ENCODE measurements around the gene ATP8B4. TPM values are rescaled to one million over a fixed set of nuclear protein-coding genes. Genes with fewer than 3 reads are reported as not detected.

Gene ATP8B4
- total and polyA plus RNA-seq, 10 of the 15 experiments (the other 5 are each of a cell fraction or from before 2014, with no cell fraction given): 0.02 to 0.94 (median 0.19) TPM

- BruUV-seq (replicated peaks): no TSS peak
- Histone ChIP-seq H3K27me3 (replicated peaks in 1 of 2; ENCODE audit: control insufficient read depth in 2 of 2, insufficient read depth in 2 of 2, low read length in 1 of 2) (no peaks in the 10 kb centered on the region), H2AFZ (ENCODE audit: control insufficient read depth, low read depth, low read length) (no peak overlapping the region), H3K36me3 (ENCODE audit: control insufficient read depth in 2 of 2, insufficient read depth in 2 of 2, low read length in 1 of 2) (no peaks in the 10 kb centered on the region), H3K27ac (ENCODE audit: control insufficient read depth, insufficient read depth) (no peak overlapping the region), H3K4me1 (ENCODE audit: control insufficient read depth, insufficient read depth, low read length) (no peaks in the 10 kb centered on the region), H3K79me2 (ENCODE audit: control insufficient read depth, insufficient read depth, low read length) (no peaks in the 10 kb centered on the region), H3K4me2 (ENCODE audit: control insufficient read depth, insufficient read depth) (no peak overlapping the region), H4K20me1 (ENCODE audit: control insufficient read depth, insufficient read depth) (no peaks in the 10 kb centered on the region), H3K4me3 (no peak overlapping the region), H3K9ac (ENCODE audit: control insufficient read depth, insufficient read depth, low read length) (no peak overlapping the region), H3K9me3 (replicated peaks; ENCODE audit: control insufficient read depth, insufficient read depth, low read length) (no peaks in the 10 kb centered on the region)
- SMC1A ChIA-PET (ENCODE audit: uncharacterized antibody, unreplicated experiment): interaction anchor here (0.6 to 5.5 kb wide), 5 partner anchors 10 to 706 kb away, joined by 3 to 29 read pairs (median 7); no protein-coding TSS in a partner anchor
- no peak for ATAC-seq
- RAD21 ChIA-PET (ENCODE audit: unreplicated experiment): interaction anchor here (1.0 to 1.3 kb wide), 3 partner anchors 11 to 26 kb away, joined by 3 to 7 read pairs (median 6); no protein-coding TSS in a partner anchor
- in situ Hi-C loops (cut with MboI) (no loop called here), intact Hi-C loops (cut with micrococcal nuclease; ENCODE audit: unreplicated experiment) (no loop called here)
- CTCF ChIA-PET: interaction anchor here (1.1 to 1.7 kb wide), 2 partner anchors 10 to 15 kb away, joined by 4 to 6 read pairs; no protein-coding TSS in a partner anchor
- no peak for FAIRE-seq
- DNase-seq (ENCODE audit: low read depth, low spot score): no peak
- POLR2A ChIA-PET: interaction anchor here (0.6 to 0.9 kb wide), 3 partner anchors 12 to 911 kb away, joined by 3 to 5 read pairs (median 3); no protein-coding TSS in a partner anchor
- WGBS (ENCODE audit: insufficient coverage, insufficient replicate concordance, low lambda C conversion rate, missing lambda C conversion rate): 37% methylated on average over 5 of the region's 5 CpGs
- no peak for TF ChIP-seq YBX1 (IDR thresholded peaks at IDR 0.05)
- no peak for TF ChIP-seq CBX3 (IDR thresholded peaks at IDR 0.05; ENCODE audit: borderline replicate concordance, low read depth)
- no peak for TF ChIP-seq REST (IDR thresholded peaks at IDR 0.05; ENCODE audit: low read depth, low read length)
- no peak for TF ChIP-seq USF2 (IDR thresholded peaks at IDR 0.05; ENCODE audit: borderline replicate concordance, low read depth, low read length)
- no peak for TF ChIP-seq TBL1XR1 (IDR thresholded peaks at IDR 0.05; ENCODE audit: low read depth, low read length)
- TF ChIP-seq IKZF2 (IDR thresholded peaks at IDR 0.05): no peak
- no peak for TF ChIP-seq IKZF1 (conservative IDR thresholded peaks at IDR 0.05)
- TF ChIP-seq BCL11A (IDR thresholded peaks at IDR 0.05; ENCODE audit: low read depth, low read length): no peak
- TF ChIP-seq SMAD5 (IDR thresholded peaks at IDR 0.05; ENCODE audit: low read depth): no peak
- TF ChIP-seq ZBTB4 (CRISPR knock-in tag; IDR thresholded peaks at IDR 0.05): no peak
- TF ChIP-seq PKNOX1 (IDR thresholded peaks at IDR 0.05): no peak
- TF ChIP-seq GATAD2B (conservative IDR thresholded peaks at IDR 0.05; ENCODE audit: low read depth): no peak
These were observed 100.5 kb downstream of the ATP8B4 start for GRCh38 chr15:50018491-50018890.

Data from GM12878 (cell line).